Right atrium auricular region (tissue), 2 donors: ENCODE results near the gene AQP7. TPM values are rescaled to one million over a fixed set of nuclear protein-coding genes. Genes with fewer than 3 reads are reported as not detected.
"Not testable (repeated sequence)": the region's sequence is repeated elsewhere in the genome, so short reads cannot be mapped to it uniquely, and the experiment has no call there.

ENCODE experiments used
- DNase-seq: peaks from one replicate; pipeline ENCODE4 v3.0.0-alpha.2; 2019; ENCODE audit warnings: low spot score
- H3K27ac ChIP-seq, 2 donors: fragments of 200-600 bp; sonication (generic); 1 replicate in 1 of 2; 2 replicates in 1 of 2; pipeline ENCODE4 v1.5.1; 2016 to 2019
- H3K27me3 ChIP-seq, 2 donors: fragments of 200-600 bp; sonication (generic); one replicate each; pipeline versions ENCODE4 v1.5.1 to v1.6.0; 2017 to 2019
- H3K36me3 ChIP-seq: fragments of 200-600 bp; sonication (generic); one replicate; pipeline ENCODE4 v1.5.1; 2016
- H3K4me1 ChIP-seq, 2 donors: fragments of 200-600 bp; sonication (generic); one replicate each; pipeline versions ENCODE4 v1.5.1 to v1.6.0; 2017 to 2019
- H3K4me3 ChIP-seq, 2 donors: fragments of 200-600 bp; sonication (generic); 1 replicate in 1 of 2; 2 replicates in 1 of 2; pipeline ENCODE4 v1.5.1; 2017 to 2019; ENCODE audit warnings: mild to moderate bottlenecking in 1 of 2, moderate library complexity in 1 of 2
- H3K9me3 ChIP-seq, 2 donors: fragments of 200-600 bp; sonication (generic); one replicate each; pipeline ENCODE4 v1.5.1; 2019
- CTCF ChIP-seq, 2 donors: fragments of 200-600 bp; sonication (generic); IDR thresholded peaks; one replicate each; pipeline ENCODE4 v1.5.1; 2019; ENCODE audit warnings: antibody characterized with exemption in 2 of 2
- total RNA-seq, 2 donors: library from RNA; depleted of rRNA; stranded (reverse); fragments of >200 nt; gene quantifications; one replicate each; pipeline ENCODE4 v1.1.0, GENCODE V29; 2016

Gene AQP7
- total RNA-seq = 10 to 100 TPM; 58.4 to 74.9 TPM

- not testable (repeated sequence) for H3K36me3 ChIP-seq, H3K9me3 ChIP-seq, H3K27me3 ChIP-seq
- peak; percentile 70 for DNase-seq
- Histone ChIP-seq H3K4me1 (peaks cover 0 to 56% of the 10 kb centered on the region in 2 donors), H3K27ac (peak within 1 kb of the TSS; percentile 85 to 86), H3K4me3 (peak within 1 kb of the TSS; percentile 41 to 49)
These were observed at the start of gene AQP7 for GRCh38 chr9:33402371-33402770. Gene AQP7, minus strand, starts transcription at chr9:33402568. Its CDS starts 1,306 bp downstream, at chr9:33401262.

GRCh38 chr9:33450621-33451146, 48.3 kb upstream of the AQP7 start:
- no peaks in the 10 kb centered on the region for H3K9me3 ChIP-seq
- H3K4me3 ChIP-seq = no peak overlapping the region
- H3K4me1 ChIP-seq = peaks cover 0 to 25% of the 10 kb centered on the region in 2 donors
- H3K27ac ChIP-seq = no peak overlapping the region
- DNase-seq = no peak
- no peaks in the 10 kb centered on the region for H3K27me3 ChIP-seq
- no peak for TF ChIP-seq CTCF (IDR thresholded peaks at IDR 0.05)
- H3K36me3 ChIP-seq = no peaks in the 10 kb centered on the region

- Histone ChIP-seq H3K27me3 (no peaks in the 10 kb centered on the region), H3K4me1 (peaks cover 0 to 32% of the 10 kb centered on the region in 2 donors), H3K36me3 (no peaks in the 10 kb centered on the region), H3K4me3 (no peak overlapping the region), H3K27ac (no peak overlapping the region), H3K9me3 (no peaks in the 10 kb centered on the region)
- no peak for TF ChIP-seq CTCF (IDR thresholded peaks at IDR 0.05)
- DNase-seq = no peak
These were observed 47.3 kb upstream of the AQP7 start for GRCh38 chr9:33449715-33450114.

- no peak for DNase-seq
- H3K36me3 ChIP-seq = no peaks in the 10 kb centered on the region
- H3K27ac ChIP-seq = peak overlapping the region; percentile 69 to 71
- no peaks in the 10 kb centered on the region for H3K27me3 ChIP-seq
- peak overlapping the region; percentile 48 to 55 for H3K4me3 ChIP-seq
- no peaks in the 10 kb centered on the region for H3K9me3 ChIP-seq
- no peak for TF ChIP-seq CTCF (IDR thresholded peaks at IDR 0.05)
- H3K4me1 ChIP-seq = peaks cover 0 to 32% of the 10 kb centered on the region in 2 donors
These were observed 45.6 kb upstream of the AQP7 start for GRCh38 chr9:33447799-33448553.

GRCh38 chr9:33446946-33447798, 44.8 kb upstream of the AQP7 start, which contains the start of gene AQP3:
Gene AQP3, minus strand, starts transcription at chr9:33447593. Its CDS starts 63 bp downstream, at chr9:33447530.
- no peaks in the 10 kb centered on the region for H3K9me3 ChIP-seq
- DNase-seq = peak; percentile 71
- peaks cover under 1% of the 10 kb centered on the region for H3K36me3 ChIP-seq
- H3K27me3 ChIP-seq = no peaks in the 10 kb centered on the region
- H3K4me3 ChIP-seq = peak within 1 kb of the TSS; percentile 48 to 55
- peak within 1 kb of the TSS; percentile 69 to 71 for H3K27ac ChIP-seq
- TF ChIP-seq CTCF (IDR thresholded peaks at IDR 0.05) = peak; percentile 57 to 71
- H3K4me1 ChIP-seq = peaks cover 0 to 32% of the 10 kb centered on the region in 2 donors
